ENCODE results near the gene DLD. TPM values are rescaled to one million over a fixed set of nuclear protein-coding genes. Genes with fewer than 3 reads are reported as not detected.
"Not testable (repeated sequence)": the region's sequence is repeated elsewhere in the genome, so short reads cannot be mapped to it uniquely, and the experiment has no call there.

Gene DLD
- total and polyA plus RNA-seq, 9 of the 15 experiments (the other 6 are each of a cell fraction or from before 2014, with no cell fraction given) = 130 to 639 (median 247) TPM

DNA sequence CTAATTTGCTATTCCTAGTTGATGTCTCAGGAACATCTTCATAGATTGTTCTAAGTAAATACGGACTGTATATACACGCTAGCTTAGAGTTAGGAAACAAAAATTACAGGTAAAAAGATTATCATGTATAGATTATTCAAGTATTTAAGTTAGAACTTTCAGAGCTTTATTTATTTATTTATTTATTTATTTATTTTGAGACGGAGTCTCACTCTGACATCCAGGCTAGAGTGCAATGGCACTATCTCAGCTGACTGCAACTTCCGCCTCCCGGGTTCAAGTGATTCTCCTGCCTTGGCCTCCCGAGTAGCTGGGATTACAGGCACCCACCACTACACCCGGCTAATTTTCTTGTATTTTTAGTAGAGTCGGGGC is 1.4 kb downstream of the DLD start:
- 27% methylated on average over 8 of the region's 8 CpGs for WGBS (ENCODE audit: insufficient coverage, low coverage, missing lambda C conversion rate)
- CTCF ChIA-PET (ENCODE audit: low intra/inter-chr PET ratio); H3K9me3 ChIP-seq (replicated peaks; ENCODE audit: control insufficient read depth, insufficient read depth, low read depth, low read length); H3K9me1 ChIP-seq (ENCODE audit: control insufficient read depth, insufficient read depth, low read length); H2AFZ ChIP-seq (ENCODE audit: low read depth, low read length); FAIRE-seq; in situ Hi-C loops (cut with MboI); H3K27me3 ChIP-seq (ENCODE audit: control insufficient read depth in 2 of 2, insufficient read depth in 2 of 2, low read length in 2 of 2); DNase-seq (ENCODE audit: extremely low read depth in 1 of 4, low spot score in 3 of 4); ATAC-seq; BruUV-seq (replicated peaks); TF ChIP-seq CEBPG (CRISPR knock-in tag; IDR thresholded peaks at IDR 0.05): not testable (repeated sequence)
- Histone ChIP-seq H3K4me3 (peak overlapping the region; percentile 55), H3K9ac (ENCODE audit: insufficient read depth in 1 of 2, low read depth in 2 of 2, low read length in 2 of 2) (peak overlapping the region; percentile 49 to 85), H3K27ac (ENCODE audit: extremely low read depth, low read depth, low read length) (peak overlapping the region; percentile 93), H3K4me1 (replicated peaks in 1 of 2; ENCODE audit: control insufficient read depth in 2 of 2, insufficient read depth in 2 of 2, low read length in 2 of 2) (peaks cover 12 to 27% of the 10 kb centered on the region in 2 experiments; a peak in 4 of 5 replicates), H3K36me3 (ENCODE audit: control insufficient read depth, insufficient read depth, low read length) (peaks cover 46% of the 10 kb centered on the region), H3K4me2 (ENCODE audit: insufficient read depth, low read length) (peak overlapping the region; percentile 90), H4K20me1 (replicated peaks; ENCODE audit: control insufficient read depth, insufficient read depth, low read length) (peaks cover 20% of the 10 kb centered on the region), H3K79me2 (ENCODE audit: control insufficient read depth, insufficient read depth, low read length) (peaks cover 63% of the 10 kb centered on the region)
- TF ChIP-seq, protein P1, sequence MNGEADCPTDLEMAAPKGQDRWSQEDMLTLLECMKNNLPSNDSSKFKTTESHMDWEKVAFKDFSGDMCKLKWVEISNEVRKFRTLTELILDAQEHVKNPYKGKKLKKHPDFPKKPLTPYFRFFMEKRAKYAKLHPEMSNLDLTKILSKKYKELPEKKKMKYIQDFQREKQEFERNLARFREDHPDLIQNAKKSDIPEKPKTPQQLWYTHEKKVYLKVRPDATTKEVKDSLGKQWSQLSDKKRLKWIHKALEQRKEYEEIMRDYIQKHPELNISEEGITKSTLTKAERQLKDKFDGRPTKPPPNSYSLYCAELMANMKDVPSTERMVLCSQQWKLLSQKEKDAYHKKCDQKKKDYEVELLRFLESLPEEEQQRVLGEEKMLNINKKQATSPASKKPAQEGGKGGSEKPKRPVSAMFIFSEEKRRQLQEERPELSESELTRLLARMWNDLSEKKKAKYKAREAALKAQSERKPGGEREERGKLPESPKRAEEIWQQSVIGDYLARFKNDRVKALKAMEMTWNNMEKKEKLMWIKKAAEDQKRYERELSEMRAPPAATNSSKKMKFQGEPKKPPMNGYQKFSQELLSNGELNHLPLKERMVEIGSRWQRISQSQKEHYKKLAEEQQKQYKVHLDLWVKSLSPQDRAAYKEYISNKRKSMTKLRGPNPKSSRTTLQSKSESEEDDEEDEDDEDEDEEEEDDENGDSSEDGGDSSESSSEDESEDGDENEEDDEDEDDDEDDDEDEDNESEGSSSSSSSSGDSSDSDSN (IDR thresholded peaks at IDR 0.05; ENCODE audit: borderline replicate concordance in 1 of 2, low read depth in 2 of 2, low read length in 2 of 2) = 0 out of 4 replicates have a peak, but pooled peaks of 1 of the 2 experiments have one; percentile 7
- TF ChIP-seq SMAD4 (CRISPR knock-in tag; conservative IDR thresholded peaks at IDR 0.05) = 0 out of 2 replicates have a peak, but pooled peaks have one; percentile 12
- peak; percentile 9 for TF ChIP-seq TAF9B (IDR thresholded peaks at IDR 0.05; ENCODE audit: partially characterized antibody)
- peak; percentile 23 to 28; a peak in 1 of 4 replicates for TF ChIP-seq CEBPG (tag; conservative IDR thresholded peaks at IDR 0.05 in 1 of 2, IDR thresholded peaks at IDR 0.05 in 1 of 2)
- 0 out of 2 replicates have a peak, but pooled peaks have one; percentile 16 for TF ChIP-seq BACH1 (tag; IDR thresholded peaks at IDR 0.05)
- TF ChIP-seq, protein P2, sequence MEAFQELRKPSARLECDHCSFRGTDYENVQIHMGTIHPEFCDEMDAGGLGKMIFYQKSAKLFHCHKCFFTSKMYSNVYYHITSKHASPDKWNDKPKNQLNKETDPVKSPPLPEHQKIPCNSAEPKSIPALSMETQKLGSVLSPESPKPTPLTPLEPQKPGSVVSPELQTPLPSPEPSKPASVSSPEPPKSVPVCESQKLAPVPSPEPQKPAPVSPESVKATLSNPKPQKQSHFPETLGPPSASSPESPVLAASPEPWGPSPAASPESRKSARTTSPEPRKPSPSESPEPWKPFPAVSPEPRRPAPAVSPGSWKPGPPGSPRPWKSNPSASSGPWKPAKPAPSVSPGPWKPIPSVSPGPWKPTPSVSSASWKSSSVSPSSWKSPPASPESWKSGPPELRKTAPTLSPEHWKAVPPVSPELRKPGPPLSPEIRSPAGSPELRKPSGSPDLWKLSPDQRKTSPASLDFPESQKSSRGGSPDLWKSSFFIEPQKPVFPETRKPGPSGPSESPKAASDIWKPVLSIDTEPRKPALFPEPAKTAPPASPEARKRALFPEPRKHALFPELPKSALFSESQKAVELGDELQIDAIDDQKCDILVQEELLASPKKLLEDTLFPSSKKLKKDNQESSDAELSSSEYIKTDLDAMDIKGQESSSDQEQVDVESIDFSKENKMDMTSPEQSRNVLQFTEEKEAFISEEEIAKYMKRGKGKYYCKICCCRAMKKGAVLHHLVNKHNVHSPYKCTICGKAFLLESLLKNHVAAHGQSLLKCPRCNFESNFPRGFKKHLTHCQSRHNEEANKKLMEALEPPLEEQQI (IDR thresholded peaks at IDR 0.05) = 0 out of 2 replicates have a peak, but pooled peaks have one; percentile 15
- intact Hi-C loops (cut with micrococcal nuclease) = loop anchor here (5.0 kb wide), 3 partner anchors 120 to 255 kb away; no protein-coding TSS in a partner anchor
- POLR2A ChIA-PET = interaction anchor here (0.6 to 1.5 kb wide), 6 partner anchors 10 to 149 kb away, joined by 3 to 7 read pairs (median 4); partner anchors contain the start of gene CBLL1
